ENCODE results near the gene RAD51B.
A peak's percentile ranks its signal among the peaks of the same experiment; 100 is the strongest.

The RAD51B gene

DNA sequence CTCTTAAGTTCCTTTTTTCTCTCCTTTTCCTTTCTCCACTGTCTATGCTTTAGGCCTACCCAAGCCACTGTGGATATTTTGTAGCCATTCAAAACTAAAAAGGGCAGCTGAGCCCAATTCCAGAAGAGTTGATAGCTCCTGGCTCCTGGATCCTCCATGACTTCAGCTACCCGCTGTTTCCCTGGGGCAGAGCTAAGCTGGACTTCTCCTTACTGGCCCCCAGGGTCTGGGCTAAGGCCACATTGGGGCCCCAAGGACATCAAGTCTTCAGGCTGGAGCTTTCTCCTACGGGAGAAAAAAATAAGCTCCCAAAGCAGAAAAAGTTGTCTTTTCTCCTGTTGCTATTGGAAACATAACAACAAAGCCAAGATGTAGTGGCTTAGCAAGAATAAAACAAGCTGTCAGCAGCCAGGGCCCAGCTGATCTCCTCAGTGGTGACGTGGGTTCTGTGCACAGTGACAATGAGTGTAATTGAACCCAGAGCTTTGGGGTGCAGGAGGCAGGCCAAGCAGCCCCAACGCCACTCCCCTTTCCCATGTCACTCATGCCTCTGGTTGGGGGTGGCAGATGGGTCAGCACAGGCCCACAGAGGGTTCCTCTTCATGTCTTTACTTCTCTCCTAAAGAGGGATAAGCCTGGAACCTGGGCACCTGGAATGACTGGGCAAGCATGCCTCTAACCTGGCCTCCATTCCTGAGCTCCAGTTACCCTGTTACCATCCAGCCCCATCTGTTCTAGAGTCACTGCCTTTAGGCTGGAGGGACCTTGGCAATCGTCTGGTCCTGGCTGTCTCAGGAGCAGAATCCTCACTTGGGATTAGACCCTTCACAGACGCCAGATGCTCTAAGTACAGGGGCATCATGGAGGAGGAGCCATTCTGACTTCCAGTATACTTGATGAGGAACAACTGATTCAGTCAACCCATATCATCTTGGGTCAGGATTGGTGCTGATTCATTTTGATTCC is 802.1 kb downstream of the RAD51B start:
- ATAC-seq (ENCODE audit: low read depth) (no peak), DNase-seq (ENCODE audit: low spot score in 2 of 2) (no peak)
- H3K4me1 Mint-ChIP-seq = peaks cover 10% of the 10 kb centered on the region
- H3K27me3 Mint-ChIP-seq = no peaks in the 10 kb centered on the region
- H3K27ac Mint-ChIP-seq = no peak overlapping the region
- peaks cover 9% of the 10 kb centered on the region for H3K9me3 Mint-ChIP-seq
- H3K36me3 Mint-ChIP-seq = peaks cover 10% of the 10 kb centered on the region
- no peak overlapping the region for H3K4me3 Mint-ChIP-seq

DNA sequence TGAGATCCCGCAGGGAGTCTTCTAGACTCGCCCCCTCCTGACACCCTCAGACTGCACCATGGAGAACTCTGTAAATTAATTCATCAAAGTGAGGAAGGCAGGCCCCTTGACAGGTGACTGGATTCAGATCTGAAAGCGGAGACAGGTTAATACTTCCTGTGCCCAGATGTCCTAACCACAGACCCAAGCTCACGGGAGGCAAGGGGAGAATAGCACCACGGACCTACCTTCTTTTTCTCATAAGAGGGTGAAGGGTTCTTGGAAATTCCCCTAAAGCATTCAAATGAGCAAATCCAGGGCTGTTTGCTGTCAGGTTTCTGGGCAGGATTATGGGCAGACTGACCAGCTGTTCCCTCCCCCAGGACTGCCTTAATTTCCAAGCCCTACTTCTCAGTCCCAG is 803.3 kb downstream of the RAD51B start:
- Mint-ChIP-seq H3K4me3 (no peak overlapping the region), H3K9me3 (peaks cover 6% of the 10 kb centered on the region), H3K27me3 (no peaks in the 10 kb centered on the region), H3K36me3 (peaks cover 8% of the 10 kb centered on the region), H3K27ac (no peak overlapping the region), H3K4me1 (peaks cover 10% of the 10 kb centered on the region)
- no peak for ATAC-seq (ENCODE audit: low read depth)
- no peak for DNase-seq (ENCODE audit: low spot score in 2 of 2)

DNA sequence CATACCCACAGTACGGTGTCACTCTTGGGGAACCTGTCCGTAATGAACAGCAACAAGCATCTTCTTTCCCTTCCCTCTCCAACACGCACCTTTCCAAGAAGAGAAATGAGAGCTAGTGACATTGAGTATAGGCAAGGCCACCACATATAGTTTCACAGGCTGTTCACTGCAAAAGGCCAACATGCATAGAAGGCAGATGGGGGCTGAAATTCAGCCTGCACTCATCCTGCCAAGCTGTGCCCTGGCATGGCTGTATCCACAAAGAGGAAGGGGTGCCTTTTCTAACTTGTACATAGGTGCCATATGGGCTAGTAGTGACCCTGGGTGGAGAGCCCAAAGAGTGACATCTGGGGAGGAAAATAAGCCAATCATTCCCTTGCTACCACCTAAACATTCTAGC is 803.7 kb downstream of the RAD51B start:
- ATAC-seq (ENCODE audit: low read depth) = no peak
- Mint-ChIP-seq H3K9me3 (peaks cover 4% of the 10 kb centered on the region), H3K4me3 (no peak overlapping the region), H3K4me1 (peaks cover 10% of the 10 kb centered on the region), H3K27ac (no peak overlapping the region), H3K36me3 (peaks cover 6% of the 10 kb centered on the region), H3K27me3 (no peaks in the 10 kb centered on the region)
- DNase-seq (ENCODE audit: low spot score in 2 of 2) = no peak

DNA sequence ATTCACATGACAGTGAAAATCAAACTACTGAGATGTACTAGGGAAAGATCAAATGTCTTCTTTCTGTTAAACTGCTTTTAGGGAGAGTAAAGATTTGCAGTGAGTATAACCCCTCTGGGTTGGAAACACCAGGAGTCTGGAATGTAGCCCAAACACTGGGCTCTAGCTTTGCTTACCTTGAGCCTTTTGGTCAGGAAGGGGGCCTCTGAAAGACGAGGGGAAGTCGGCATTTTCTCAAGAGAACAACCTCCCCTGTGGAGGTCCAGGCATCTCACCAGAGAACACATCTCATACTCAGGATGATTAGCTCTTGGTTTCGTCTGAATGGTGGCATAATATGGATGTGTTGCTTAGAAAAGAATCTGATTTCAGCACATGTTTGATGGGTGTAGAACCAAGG is 804.2 kb downstream of the RAD51B start:
- Mint-ChIP-seq H3K9me3 (peaks cover 2% of the 10 kb centered on the region), H3K4me3 (no peak overlapping the region), H3K27ac (no peak overlapping the region), H3K27me3 (no peaks in the 10 kb centered on the region), H3K4me1 (peaks cover 11% of the 10 kb centered on the region), H3K36me3 (peaks cover 2% of the 10 kb centered on the region)
- DNase-seq (ENCODE audit: low spot score in 2 of 2) (no peak), ATAC-seq (ENCODE audit: low read depth) (no peak)

DNA sequence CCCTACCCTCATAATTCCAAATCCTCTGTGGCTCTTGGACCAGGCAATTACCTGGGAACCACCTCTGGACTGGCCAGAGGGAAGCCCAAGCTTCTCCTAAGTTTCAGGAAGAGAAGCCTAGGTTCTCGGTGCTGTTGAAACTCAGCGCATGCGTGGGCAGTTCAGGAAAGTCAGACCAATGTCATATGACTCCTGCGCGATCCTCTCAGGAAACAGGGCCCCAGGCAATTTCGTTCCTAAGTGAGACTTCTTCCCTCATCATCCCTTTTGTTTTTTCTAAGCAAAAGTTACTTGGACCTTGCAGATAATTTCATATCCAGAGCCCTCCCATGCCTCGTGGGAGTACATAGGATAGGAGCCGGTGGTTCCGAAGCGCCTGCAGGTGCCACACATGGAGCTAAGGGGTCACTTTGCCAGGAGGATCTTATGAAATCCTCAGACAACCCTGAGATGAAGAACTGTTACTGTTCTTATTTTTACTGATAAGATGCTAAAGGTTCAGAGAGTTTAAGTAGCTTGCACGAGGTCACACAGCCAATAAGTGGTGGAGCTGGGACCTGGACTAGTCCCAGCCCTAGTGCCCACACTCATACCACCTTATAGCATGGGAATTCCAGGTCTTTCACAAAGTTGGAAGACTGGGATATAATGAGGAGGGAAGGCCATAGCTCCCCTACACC is 805.1 kb downstream of the RAD51B start:
- H3K27me3 Mint-ChIP-seq = no peaks in the 10 kb centered on the region
- ATAC-seq (ENCODE audit: low read depth) = no peak
- H3K36me3 Mint-ChIP-seq = peaks cover 2% of the 10 kb centered on the region
- no peak overlapping the region for H3K4me3 Mint-ChIP-seq
- H3K27ac Mint-ChIP-seq = no peak overlapping the region
- H3K4me1 Mint-ChIP-seq = peaks cover 13% of the 10 kb centered on the region
- no peak for DNase-seq (ENCODE audit: low spot score in 2 of 2)
- peaks cover 2% of the 10 kb centered on the region for H3K9me3 Mint-ChIP-seq

DNA sequence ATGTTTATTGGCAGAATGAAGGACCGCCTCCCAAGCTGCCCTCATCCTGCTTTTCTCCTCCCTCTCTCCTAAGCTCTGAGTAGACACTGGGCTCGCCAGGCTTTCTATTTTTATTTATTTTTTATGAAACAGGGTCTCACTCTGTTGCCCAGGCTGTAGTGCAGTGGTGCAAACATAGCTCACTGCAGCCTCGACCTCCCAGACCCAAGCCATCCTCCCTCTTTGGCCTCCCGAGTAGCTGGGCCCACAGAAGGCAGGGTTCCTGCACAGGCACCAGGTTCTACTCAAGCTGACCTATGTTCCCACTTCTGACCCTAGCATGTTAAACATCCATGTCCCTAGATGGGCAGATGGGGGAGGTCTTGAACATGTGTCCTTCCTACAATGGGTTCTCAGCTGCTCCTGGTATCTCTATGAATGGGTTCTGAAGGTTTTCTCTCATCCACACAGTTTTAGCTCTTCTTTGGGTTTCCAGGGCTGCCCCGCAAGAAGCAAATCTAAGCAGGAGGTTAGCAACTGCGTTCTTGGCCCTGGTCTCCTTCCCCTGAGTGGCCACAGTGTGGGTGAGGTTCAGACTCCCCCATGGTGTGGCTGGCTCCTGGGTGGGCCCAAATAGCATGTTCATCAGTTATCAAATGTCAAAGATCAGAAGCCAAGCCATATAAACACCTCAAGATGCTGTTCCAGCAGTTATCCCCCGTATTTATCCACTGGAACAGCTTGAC is 805.9 kb downstream of the RAD51B start:
- peaks cover 13% of the 10 kb centered on the region for H3K4me1 Mint-ChIP-seq
- DNase-seq (ENCODE audit: low spot score in 2 of 2) = no peak

DNA sequence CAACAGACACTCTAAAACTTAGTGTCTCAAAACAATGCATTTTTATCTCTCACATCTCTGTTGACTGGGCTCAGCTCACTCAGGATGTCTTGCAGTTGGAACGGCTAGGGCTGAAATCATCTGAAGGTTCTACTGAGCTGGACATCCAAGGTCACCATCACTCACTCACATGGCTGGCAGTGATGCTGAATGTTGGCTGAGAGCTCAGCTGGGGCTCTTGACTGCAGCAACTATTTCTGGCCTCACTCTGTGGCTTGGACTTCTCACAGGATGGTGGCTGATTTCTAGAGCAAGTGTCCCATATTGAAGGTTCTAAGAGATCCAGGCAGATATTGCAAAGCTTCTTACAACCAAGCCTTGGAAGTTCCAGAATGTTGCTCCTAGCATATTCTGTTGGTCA is 806.8 kb downstream of the RAD51B start:
- H3K9me3 Mint-ChIP-seq = no peaks in the 10 kb centered on the region
- DNase-seq (ENCODE audit: low spot score in 2 of 2) = no peak
- H3K4me1 Mint-ChIP-seq = peaks cover 11% of the 10 kb centered on the region
- no peak overlapping the region for H3K27ac Mint-ChIP-seq
- no peak overlapping the region for H3K4me3 Mint-ChIP-seq
- no peaks in the 10 kb centered on the region for H3K36me3 Mint-ChIP-seq
- no peaks in the 10 kb centered on the region for H3K27me3 Mint-ChIP-seq
- no peak for ATAC-seq (ENCODE audit: low read depth)

More for the DNA sequence above, 805.9 kb downstream of the RAD51B start:
- H3K27me3 Mint-ChIP-seq = no peaks in the 10 kb centered on the region
- peaks cover 2% of the 10 kb centered on the region for H3K9me3 Mint-ChIP-seq
- H3K36me3 Mint-ChIP-seq = peaks cover 2% of the 10 kb centered on the region
- ATAC-seq (ENCODE audit: low read depth) = no peak
- no peak overlapping the region for H3K4me3 Mint-ChIP-seq
- no peak overlapping the region for H3K27ac Mint-ChIP-seq

DNA sequence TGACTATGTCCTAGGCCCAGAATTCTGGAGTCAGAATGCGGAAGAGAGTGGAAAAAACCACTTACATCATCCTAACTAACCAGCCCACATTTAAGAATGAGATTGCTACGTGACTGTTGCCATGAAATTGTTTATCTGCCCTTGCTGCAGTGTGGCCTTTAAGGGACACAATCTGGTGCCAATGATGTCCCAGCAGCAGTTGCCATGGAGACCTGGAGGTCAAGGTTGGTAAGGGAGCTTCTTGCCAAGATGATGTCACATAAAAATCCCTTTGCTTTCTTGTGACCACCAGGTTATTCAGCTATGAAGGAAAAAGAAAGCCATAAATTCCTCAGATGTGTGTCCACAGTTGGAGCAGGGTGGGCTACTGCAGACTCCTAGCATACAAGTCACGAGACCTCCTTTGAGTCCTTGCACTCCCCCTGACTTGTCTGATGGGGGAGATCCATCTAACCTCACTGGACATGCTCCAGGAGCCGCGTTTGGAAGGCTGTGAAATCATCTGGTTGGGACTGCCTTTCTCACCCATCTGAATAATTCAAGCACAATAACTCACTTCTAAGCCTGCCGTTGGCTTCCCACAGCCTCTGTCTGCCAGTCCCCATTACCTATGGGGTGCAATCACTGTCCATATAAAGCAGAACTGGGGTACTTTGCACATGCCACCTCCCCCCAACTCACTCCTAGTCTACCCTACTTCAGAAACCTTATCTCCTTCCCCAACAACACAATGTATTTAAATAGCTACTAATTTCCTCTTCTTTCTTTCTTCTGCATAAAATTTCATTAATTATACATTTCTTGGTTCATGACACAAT is 807.7 kb downstream of the RAD51B start:
- Mint-ChIP-seq H3K4me3 (no peak overlapping the region), H3K4me1 (peaks cover 10% of the 10 kb centered on the region), H3K27ac (no peak overlapping the region), H3K36me3 (no peaks in the 10 kb centered on the region), H3K9me3 (no peaks in the 10 kb centered on the region), H3K27me3 (no peaks in the 10 kb centered on the region)
- no peak for ATAC-seq (ENCODE audit: low read depth)
- no peak for DNase-seq (ENCODE audit: low spot score in 2 of 2)

DNA sequence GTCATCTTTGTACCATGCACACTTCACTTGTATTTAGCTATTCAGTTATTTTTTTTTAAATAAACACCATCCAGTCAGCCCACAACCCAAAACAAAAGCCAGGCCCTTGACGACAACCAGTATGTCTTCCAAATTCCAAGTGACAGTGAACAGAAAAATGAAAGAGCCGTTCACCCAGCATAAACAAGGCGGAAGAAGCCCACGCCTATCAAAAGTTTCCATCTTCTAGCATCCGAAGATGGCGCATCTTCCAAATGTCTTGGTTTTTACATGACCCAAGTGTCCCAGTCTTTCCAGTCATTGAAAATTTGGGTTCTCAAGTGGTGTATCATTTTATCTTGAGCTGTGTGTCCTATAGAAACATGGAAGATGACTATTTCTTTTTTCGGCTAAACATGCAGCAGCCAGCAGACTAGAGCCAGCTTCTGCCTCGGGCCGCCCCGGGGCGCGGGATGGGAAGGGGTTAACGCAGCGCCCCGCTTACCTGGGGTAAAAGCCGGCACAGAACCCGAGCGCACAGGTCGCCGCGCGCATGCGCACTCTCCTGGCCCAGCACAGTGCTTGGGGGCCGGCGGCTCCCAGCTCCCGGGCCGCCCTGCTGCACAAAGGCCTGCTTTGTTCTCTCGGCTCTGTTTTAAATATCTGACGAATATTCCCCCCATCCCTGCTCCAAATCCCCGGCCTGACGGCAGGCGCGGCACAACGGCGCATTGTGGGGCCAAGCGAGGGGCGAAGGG is 808.5 kb downstream of the RAD51B start:
- Mint-ChIP-seq H3K27me3 (no peaks in the 10 kb centered on the region), H3K4me1 (peaks cover 7% of the 10 kb centered on the region)

DNA sequence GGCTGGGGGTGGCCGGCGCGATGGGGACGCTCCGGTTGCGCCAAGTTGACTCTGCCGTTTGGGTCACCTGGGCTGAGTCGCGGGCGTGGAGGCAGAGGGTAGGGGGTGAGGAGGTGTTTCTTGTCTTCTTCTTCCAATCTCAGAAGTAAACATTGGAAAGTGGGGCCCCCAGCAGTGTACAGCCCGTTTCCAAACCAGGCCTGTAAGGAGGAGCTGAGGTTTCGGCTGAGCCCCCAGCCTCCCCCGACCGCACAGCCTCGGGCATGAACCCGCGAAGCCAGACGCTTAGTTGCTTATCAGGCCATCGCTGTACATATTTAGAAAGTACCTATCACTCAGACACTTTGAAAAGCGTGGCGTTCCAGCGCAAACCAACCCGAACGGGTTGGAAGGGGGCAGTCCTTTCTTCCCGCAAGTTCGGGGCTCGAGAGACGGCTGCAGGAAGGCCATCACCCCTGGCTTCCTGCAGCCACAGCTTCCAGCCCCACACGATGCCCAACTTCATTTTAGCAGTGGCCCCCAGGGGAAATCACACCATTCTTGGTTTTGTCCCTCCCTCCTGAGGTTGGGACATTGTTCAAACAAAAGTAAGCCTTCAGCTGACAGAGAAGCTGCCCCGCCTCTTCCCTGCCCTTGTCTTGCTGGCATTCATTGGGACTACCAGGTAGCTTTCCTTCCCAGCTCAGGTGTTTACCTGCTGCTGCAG is 809.2 kb downstream of the RAD51B start:
- no peaks in the 10 kb centered on the region for H3K27me3 Mint-ChIP-seq
- H3K9me3 Mint-ChIP-seq = no peaks in the 10 kb centered on the region
- DNase-seq (ENCODE audit: low spot score in 2 of 2) = peak in 1 of 2 donors; percentile 15
- peak; percentile 46 for ATAC-seq (ENCODE audit: low read depth)
- H3K4me3 Mint-ChIP-seq = peak overlapping the region; percentile 77
- H3K4me1 Mint-ChIP-seq = peaks cover 11% of the 10 kb centered on the region
- H3K27ac Mint-ChIP-seq = peak overlapping the region; percentile 4
- H3K36me3 Mint-ChIP-seq = no peaks in the 10 kb centered on the region

More for the DNA sequence above, 808.5 kb downstream of the RAD51B start:
- Mint-ChIP-seq H3K4me3 (peak overlapping the region; percentile 77), H3K36me3 (no peaks in the 10 kb centered on the region), H3K9me3 (no peaks in the 10 kb centered on the region), H3K27ac (no peak overlapping the region)
- ATAC-seq (ENCODE audit: low read depth) = peak; percentile 83
- DNase-seq (ENCODE audit: low spot score in 2 of 2) = peak; percentile 40 to 47

DNA sequence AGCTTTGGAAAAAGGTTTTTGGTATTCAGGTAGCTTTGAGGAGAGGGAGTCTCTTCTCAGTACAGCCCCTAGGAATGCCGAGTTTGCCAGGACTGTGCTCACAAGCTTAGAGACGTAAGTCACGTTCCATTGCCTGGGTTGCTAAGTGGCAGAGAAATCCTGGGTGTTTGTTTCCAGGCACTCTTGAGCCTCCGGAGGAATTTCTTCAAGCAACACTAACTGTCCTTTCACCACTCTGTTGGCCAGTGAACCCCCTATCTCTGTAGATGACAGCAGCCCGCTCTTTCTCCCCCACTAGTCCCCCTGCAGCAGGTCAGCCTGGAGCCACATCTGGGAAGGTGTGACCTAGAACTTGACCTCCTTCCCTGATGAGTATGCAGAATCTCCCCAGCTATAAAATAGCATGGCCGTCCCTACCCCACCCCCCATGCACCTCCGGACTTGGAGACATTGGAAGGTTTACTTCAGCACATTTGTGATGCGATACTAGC is 810.5 kb downstream of the RAD51B start:
- ATAC-seq (ENCODE audit: low read depth) (no peak), DNase-seq (ENCODE audit: low spot score in 2 of 2) (no peak)
- H3K4me3 Mint-ChIP-seq = no peak overlapping the region
- no peaks in the 10 kb centered on the region for H3K36me3 Mint-ChIP-seq
- H3K27ac Mint-ChIP-seq = no peak overlapping the region
- H3K4me1 Mint-ChIP-seq = peaks cover 11% of the 10 kb centered on the region
- no peaks in the 10 kb centered on the region for H3K9me3 Mint-ChIP-seq
- H3K27me3 Mint-ChIP-seq = no peaks in the 10 kb centered on the region

DNA sequence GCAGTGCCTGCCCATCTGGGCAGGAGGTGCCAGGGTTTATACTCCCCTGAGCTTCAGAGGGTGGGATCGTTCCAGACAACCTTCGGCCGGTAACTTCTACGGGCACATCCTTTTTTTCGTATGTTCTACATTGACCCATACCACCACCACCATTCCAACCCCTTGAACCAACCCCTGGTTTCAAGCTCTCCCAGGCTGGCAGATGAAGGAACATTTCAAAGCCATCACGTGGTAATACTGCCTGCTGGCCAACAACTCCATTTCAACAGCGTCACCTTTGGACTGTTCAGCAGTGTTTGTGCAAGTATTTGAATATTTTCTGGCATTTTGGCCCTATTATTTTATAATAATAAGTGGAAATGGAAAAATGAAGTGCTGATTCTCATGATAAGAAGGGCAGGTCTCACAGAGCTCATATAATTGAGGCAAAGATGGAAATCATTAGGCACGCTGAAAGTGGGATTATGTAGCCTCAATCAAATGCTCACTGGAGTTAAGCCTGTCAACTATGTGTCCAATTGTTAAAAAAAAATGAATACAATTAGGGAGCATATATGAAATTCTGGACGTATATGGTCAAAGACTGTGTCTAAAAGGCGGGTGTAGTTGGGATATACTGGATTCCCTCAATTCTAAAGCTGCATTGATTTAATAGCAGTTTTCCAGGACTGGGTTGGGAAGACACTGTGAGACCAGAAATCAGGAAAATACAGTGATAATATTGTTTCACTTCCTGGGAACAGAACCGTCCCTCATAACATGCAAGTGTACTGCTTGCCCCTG is 811.2 kb downstream of the RAD51B start:
- Mint-ChIP-seq H3K27ac (no peak overlapping the region), H3K27me3 (no peaks in the 10 kb centered on the region), H3K36me3 (no peaks in the 10 kb centered on the region), H3K4me3 (no peak overlapping the region), H3K9me3 (no peaks in the 10 kb centered on the region), H3K4me1 (peaks cover 11% of the 10 kb centered on the region)
- DNase-seq (ENCODE audit: low spot score in 2 of 2) (no peak), ATAC-seq (ENCODE audit: low read depth) (no peak)

Data from memory B cell (primary cell).